GM13977 (cell line): Measurements from ENCODE around the gene LUC7L.
A peak's percentile ranks its signal among the peaks of the same experiment; 100 is the strongest.
"Not testable (repeated sequence)": the region's sequence is repeated elsewhere in the genome, so short reads cannot be mapped to it uniquely, and the experiment has no call there.

Experiments used
- DNase-seq: peaks from one replicate; pipeline ENCODE4 v3.0.0; 2012; ENCODE audit warnings: low spot score
- in situ Hi-C: fragments of 300-500 bp; cut with MboI; formaldehyde crosslinking; loops from one replicate; pipeline ENCODE4 v1.12.0; 2022; ENCODE audit warnings: low sequenced_read_pairs, low pct_unique_long_range_greater_than_20kb, mixed read lengths, inconsistent platforms; ENCODE audit not compliant: unreplicated experiment
- TF ChIP-seq, protein P1 (sequence below): IDR thresholded peaks from 2 replicates; pipeline ENCODE4 v1.5.1; 2012; ENCODE audit warnings: mild to moderate bottlenecking, control low read depth; ENCODE audit not compliant: insufficient read depth; ENCODE audit errors: extremely low read depth, missing control alignments

LUC7L gene

DNA sequence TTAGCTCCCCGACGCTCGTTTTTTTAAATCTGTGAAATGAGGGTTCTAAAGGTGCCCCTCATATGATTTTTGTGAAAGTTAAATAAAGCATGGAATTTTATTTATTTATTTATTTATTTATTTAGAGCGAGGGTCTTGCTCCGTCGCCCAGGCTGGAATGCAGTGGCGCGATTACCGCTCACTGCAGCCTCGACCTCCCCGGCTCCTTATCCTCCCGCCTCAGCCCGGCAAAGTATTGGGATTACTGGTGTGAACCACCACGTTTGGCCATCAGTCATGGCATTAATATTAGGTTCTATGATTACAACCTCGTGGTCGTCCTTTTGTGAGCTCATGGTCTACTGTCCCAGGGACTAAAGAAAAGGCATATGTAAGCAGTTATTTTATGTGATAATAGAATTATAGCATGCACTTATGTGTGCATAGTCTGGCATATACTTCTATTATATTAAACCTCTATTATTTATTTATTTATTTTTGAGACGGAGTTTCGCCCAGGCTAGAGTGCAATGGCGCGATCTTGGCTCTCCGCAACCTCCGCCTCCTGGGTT, 557 bp upstream of the LUC7L start:
- no peak for DNase-seq
- in situ Hi-C loops, result no loop called here
- TF ChIP-seq, protein P1, sequence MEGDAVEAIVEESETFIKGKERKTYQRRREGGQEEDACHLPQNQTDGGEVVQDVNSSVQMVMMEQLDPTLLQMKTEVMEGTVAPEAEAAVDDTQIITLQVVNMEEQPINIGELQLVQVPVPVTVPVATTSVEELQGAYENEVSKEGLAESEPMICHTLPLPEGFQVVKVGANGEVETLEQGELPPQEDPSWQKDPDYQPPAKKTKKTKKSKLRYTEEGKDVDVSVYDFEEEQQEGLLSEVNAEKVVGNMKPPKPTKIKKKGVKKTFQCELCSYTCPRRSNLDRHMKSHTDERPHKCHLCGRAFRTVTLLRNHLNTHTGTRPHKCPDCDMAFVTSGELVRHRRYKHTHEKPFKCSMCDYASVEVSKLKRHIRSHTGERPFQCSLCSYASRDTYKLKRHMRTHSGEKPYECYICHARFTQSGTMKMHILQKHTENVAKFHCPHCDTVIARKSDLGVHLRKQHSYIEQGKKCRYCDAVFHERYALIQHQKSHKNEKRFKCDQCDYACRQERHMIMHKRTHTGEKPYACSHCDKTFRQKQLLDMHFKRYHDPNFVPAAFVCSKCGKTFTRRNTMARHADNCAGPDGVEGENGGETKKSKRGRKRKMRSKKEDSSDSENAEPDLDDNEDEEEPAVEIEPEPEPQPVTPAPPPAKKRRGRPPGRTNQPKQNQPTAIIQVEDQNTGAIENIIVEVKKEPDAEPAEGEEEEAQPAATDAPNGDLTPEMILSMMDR, result no peak

- DNase-seq, result peak; percentile 6
- TF ChIP-seq, protein P1, result no peak
- in situ Hi-C loops, result no loop called here
Observed at GRCh38 chr16:228151-228851, 948 bp downstream of the LUC7L start.

- DNase-seq, result no peak
- TF ChIP-seq, protein P1, result no peak
- in situ Hi-C loops, result no loop called here
Observed at GRCh38 chr16:220021-220420, 9.2 kb downstream of the LUC7L start.

- in situ Hi-C loops, result no loop called here
- DNase-seq, result no peak
- TF ChIP-seq, protein P1, result no peak
Observed at GRCh38 chr16:212999-213398, 16.2 kb downstream of the LUC7L start.

- in situ Hi-C loops, DNase-seq: not testable (repeated sequence)
Observed at GRCh38 chr16:211631-212180, 17.5 kb downstream of the LUC7L start.

DNA sequence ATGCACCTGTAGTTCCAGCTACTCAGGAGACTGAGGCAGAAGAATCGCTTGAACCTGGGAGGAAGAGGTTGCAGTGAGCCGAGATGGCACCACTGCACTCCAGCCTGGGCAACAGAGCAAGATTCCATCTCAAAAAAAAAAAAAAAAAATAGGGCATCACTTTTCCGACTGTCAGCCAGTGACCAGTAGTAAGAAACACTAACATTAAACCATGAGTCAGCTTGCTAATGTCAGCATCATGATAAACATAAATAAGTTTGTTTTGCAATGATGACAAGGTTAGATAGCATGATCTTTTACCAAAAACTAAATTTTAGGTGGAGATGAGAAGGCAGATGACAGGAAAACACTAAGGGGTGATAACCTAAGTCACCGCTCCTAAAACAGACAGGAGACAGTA, 19.9 kb downstream of the LUC7L start:
- DNase-seq, in situ Hi-C loops: not testable (repeated sequence)

DNA sequence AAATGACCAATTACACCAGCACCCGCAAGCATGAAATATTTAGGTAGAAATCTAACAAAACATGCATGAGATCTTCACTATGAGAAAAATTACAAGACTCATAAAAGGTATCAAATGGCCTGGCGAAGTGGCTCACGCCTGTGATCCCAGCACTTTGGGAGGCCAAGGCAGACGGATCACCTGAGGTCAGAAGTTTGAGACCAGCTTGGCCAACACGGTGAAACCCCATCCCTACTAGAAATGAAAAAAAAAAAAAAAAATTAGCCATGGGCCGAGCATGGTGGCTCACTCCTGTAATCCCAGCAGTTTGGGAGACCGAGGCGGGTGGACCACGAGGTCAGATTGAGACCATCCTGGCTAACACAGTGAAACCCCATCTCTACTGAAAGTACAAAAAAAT, 25.2 kb downstream of the LUC7L start:
- in situ Hi-C loops, DNase-seq: not testable (repeated sequence)

GRCh38 chr16:203246-203645, 26.0 kb downstream of the LUC7L start:
- DNase-seq, result no peak
- in situ Hi-C loops, result no loop called here
- TF ChIP-seq, protein P1, result no peak
